Measurements from ENCODE around the gene RIBC2.

The RIBC2 gene

GRCh38 chr22:45473626-45474237 is 60.2 kb downstream of the RIBC2 start:
- DNase-seq (ENCODE audit: low read depth): no peak

GRCh38 chr22:45475063-45475747 is 61.7 kb downstream of the RIBC2 start:
- DNase-seq (ENCODE audit: low read depth): no peak

- no peak for DNase-seq (ENCODE audit: low read depth)
These were observed 62.5 kb downstream of the RIBC2 start for GRCh38 chr22:45475851-45476514.

- no peak for DNase-seq (ENCODE audit: low read depth)
These were observed 63.3 kb downstream of the RIBC2 start for GRCh38 chr22:45476814-45477213.

- DNase-seq (ENCODE audit: low read depth): no peak
These were observed 64.0 kb downstream of the RIBC2 start for GRCh38 chr22:45477366-45478107.

- no peak for DNase-seq (ENCODE audit: low read depth)
These were observed 64.7 kb downstream of the RIBC2 start for GRCh38 chr22:45478108-45478771.

GRCh38 chr22:45480717-45481116 is 67.2 kb downstream of the RIBC2 start:
- DNase-seq (ENCODE audit: low read depth): no peak

GRCh38 chr22:45481661-45482060 is 68.2 kb downstream of the RIBC2 start:
- no peak for DNase-seq (ENCODE audit: low read depth)

Measured in activated gamma-delta T cell treated with anti-CD3 and anti-CD28 coated beads, Interleukin-2, amount 50 U/mL, for 16 hours (primary cell).